GM12878 (cell line): ENCODE measurements around the gene CFAP58. TPM values are rescaled to one million over a fixed set of nuclear protein-coding genes. Genes with fewer than 3 reads are reported as not detected.

Experiments
- ATAC-seq: fragments of 200-7000 bp; cut with Tn5 transposase; 3 replicates; pipeline ENCODE4 v1.9.1; 2020; ENCODE audit warnings: mild to moderate bottlenecking, moderate library complexity
- BruUV-seq: library from RNA; stranded (reverse); fragments of 400-500 nt; replicated peaks from 2 replicates; lab custom pipeline; 2021; lab: Mats Ljungman, UMichigan
- CTCF ChIA-PET: fragments of 300-600 bp; sonication (Branson Sonifier 250); formaldehyde crosslinking; extraction: SDS; loops from one replicate; lab custom pipeline; 2021; ENCODE audit warnings: inconsistent platforms; lab: Yijun Ruan, JAX
- POLR2A ChIA-PET: fragments of 350-600 bp; formaldehyde crosslinking; extraction: SDS; loops from one replicate; lab custom pipeline; 2021; ENCODE audit warnings: inconsistent platforms; lab: Charles Lee
- RAD21 ChIA-PET: fragments of 300-600 bp; sonication (Branson Sonifier 250); formaldehyde crosslinking; loops from one replicate; lab custom pipeline; 2023; ENCODE audit warnings: antibody characterized with exemption; ENCODE audit not compliant: unreplicated experiment; lab: Charles Lee
- SMC1A ChIA-PET: fragments of 300-600 bp; sonication (Branson Sonifier 250); formaldehyde crosslinking; loops from one replicate; lab custom pipeline; 2023; ENCODE audit not compliant: unreplicated experiment, uncharacterized antibody; lab: Charles Lee
- DNase-seq: peaks from one replicate; pipeline ENCODE4 v3.0.0-alpha.2; 2011; ENCODE audit warnings: low read depth, low spot score
- FAIRE-seq: peaks from 3 replicates; lab custom pipeline; 2011; peaks lifted over from hg19 to GRCh38; lab: Jason Lieb, UNC
- H2AFZ ChIP-seq: 2 replicates; pipeline ENCODE4 v1.6.0; 2011; ENCODE audit warnings: low read depth, low read length, control low read depth; ENCODE audit not compliant: control insufficient read depth
- H3K27ac ChIP-seq: 2 replicates; pipeline ENCODE4 v1.5.1; 2011; ENCODE audit warnings: control low read depth; ENCODE audit not compliant: control insufficient read depth, insufficient read depth
- H3K27me3 ChIP-seq, 2 experiments: replicated peaks in 1 of 2; 2 replicates each; pipeline versions ENCODE4 v1.6.0 to v1.6.1; 2011; ENCODE audit warnings: low read length in 1 of 2; ENCODE audit not compliant: control insufficient read depth in 2 of 2, insufficient read depth in 2 of 2
- H3K36me3 ChIP-seq, 2 experiments: 2 replicates each; pipeline ENCODE4 v1.5.1; 2011; ENCODE audit warnings: low read length in 1 of 2; ENCODE audit not compliant: control insufficient read depth in 2 of 2, insufficient read depth in 2 of 2
- H3K4me1 ChIP-seq: 2 replicates; pipeline ENCODE4 v1.6.1; 2011; ENCODE audit warnings: mild to moderate bottlenecking, low read length, moderate library complexity, mixed read lengths; ENCODE audit not compliant: control insufficient read depth, insufficient read depth
- H3K4me2 ChIP-seq: 2 replicates; pipeline ENCODE4 v1.6.0; 2011; ENCODE audit warnings: control low read depth; ENCODE audit not compliant: control insufficient read depth, insufficient read depth
- H3K4me3 ChIP-seq: fragments of 200-600 bp; sonication (generic); 2 replicates; pipeline ENCODE4 v1.5.1; 2016
- H3K79me2 ChIP-seq: 2 replicates; pipeline ENCODE4 v1.6.0; 2011; ENCODE audit warnings: low read length; ENCODE audit not compliant: control insufficient read depth, insufficient read depth
- H3K9ac ChIP-seq: 2 replicates; pipeline ENCODE4 v1.8.0; 2011; ENCODE audit warnings: low read length, control low read depth, mixed read lengths; ENCODE audit not compliant: control insufficient read depth, insufficient read depth
- H3K9me3 ChIP-seq: replicated peaks from 3 replicates; pipeline ENCODE4 v1.5.1; 2011; ENCODE audit warnings: mild to moderate bottlenecking, low read length; ENCODE audit not compliant: control insufficient read depth, insufficient read depth
- H4K20me1 ChIP-seq: 2 replicates; pipeline ENCODE4 v1.6.0; 2011; ENCODE audit not compliant: control insufficient read depth, insufficient read depth
- HCFC1 ChIP-seq: fragments of 150-350 bp; IDR thresholded peaks from 2 replicates; pipeline ENCODE4 v1.6.1; 2014; ENCODE audit warnings: low read length
- JUND ChIP-seq: IDR thresholded peaks from 2 replicates; pipeline ENCODE4 v1.6.1; 2012; ENCODE audit warnings: low read depth, mild to moderate bottlenecking, low read length, improper control_type of control experiment, moderate library complexity
- KLF5 ChIP-seq: fragments of 450-650 bp; IDR thresholded peaks from 2 replicates; pipeline ENCODE4 v1.6.1; 2014; ENCODE audit warnings: mild to moderate bottlenecking; ENCODE audit not compliant: partially characterized antibody
- MXI1 ChIP-seq: fragments of 150-350 bp; IDR thresholded peaks from 2 replicates; pipeline ENCODE4 v1.6.1; 2011; ENCODE audit warnings: low read depth, mild to moderate bottlenecking, inconsistent platforms, low read length, improper control_type of control experiment
- NFIC ChIP-seq: IDR thresholded peaks from 2 replicates; pipeline ENCODE4 v1.6.1; 2012; ENCODE audit warnings: low read depth, mild to moderate bottlenecking, inconsistent platforms, low read length, moderate library complexity
- NR2C1 ChIP-seq: fragments of 450-650 bp; IDR thresholded peaks from 2 replicates; pipeline ENCODE4 v1.6.1; 2017; ENCODE audit warnings: antibody characterized with exemption, mild to moderate bottlenecking, moderate library complexity
- RELA ChIP-seq: fragments of 450-650 bp; IDR thresholded peaks from 2 replicates; pipeline ENCODE4 v1.8.0; 2014; ENCODE audit warnings: borderline replicate concordance; ENCODE audit not compliant: partially characterized antibody
- SMC3 ChIP-seq: IDR thresholded peaks from 2 replicates; pipeline ENCODE4 v1.6.1; 2011; ENCODE audit warnings: low read length, improper control_type of control experiment, borderline replicate concordance
- WGBS: methylation state at CpG from one replicate; pipeline ENCODE4 v1.1.6; 2016; ENCODE audit warnings: low lambda C conversion rate; ENCODE audit not compliant: insufficient replicate concordance, insufficient coverage; ENCODE audit errors: missing lambda C conversion rate; 5-methylcytosine and 5-hydroxymethylcytosine counted together
- in situ Hi-C: fragments of 300-500 bp; cut with MboI; formaldehyde crosslinking; loops from 9 replicates; pipeline ENCODE4 v1.14.3; 2018; ENCODE audit warnings: mixed read lengths
- intact Hi-C: fragments of 100-400 bp; cut with micrococcal nuclease; formaldehyde crosslinking; loops from one replicate; pipeline ENCODE4 v1.14.2; 2022; ENCODE audit not compliant: unreplicated experiment
- polyA plus RNA-seq, 11 experiments: library from polyadenylated mRNA; depleted of rRNA in 4 of 11; unstranded in 6 of 11; stranded (reverse) in 5 of 11; fragments of >200 nt; fragmentation: Nextera tagmentation in 4 of 11; fragmentation: Illumina TruSeq in 1 of 11; extraction: Ambion mirVana in 4 of 11; extraction: Trizol in 1 of 11; gene quantifications; 1 replicate in 1 of 11; 2 replicates in 10 of 11; pipeline versions ENCODE4 v1.2.1 to v1.2.3, GENCODE V29; 2011 to 2016; ENCODE audit warnings: inconsistent platforms in 2 of 11, missing spikeins in 2 of 11, low read depth in 1 of 11
- total RNA-seq, 4 experiments: library from RNA; depleted of rRNA in 3 of 4; stranded (reverse); fragments of >200 nt in 3 of 4; fragmentation: Illumina TruSeq in 1 of 4; extraction: Trizol in 1 of 4; gene quantifications; 2 replicates each; pipeline versions ENCODE4 v1.2.1 to v1.2.3, GENCODE V29; 2013 to 2021
- TF ChIP-seq, protein P1 (sequence below): fragments of 450-650 bp; IDR thresholded peaks from 2 replicates; pipeline ENCODE4 v1.6.1; 2017; ENCODE audit warnings: mild to moderate bottlenecking, moderate library complexity
- TF ChIP-seq, protein P2 (sequence below): IDR thresholded peaks from 2 replicates; pipeline ENCODE4 v1.6.1; 2011; ENCODE audit warnings: borderline replicate concordance, low read depth, mild to moderate bottlenecking, moderate library complexity, mixed read lengths, low read length; ENCODE audit not compliant: insufficient read depth; ENCODE audit errors: extremely low read length
- TF ChIP-seq, protein P3 (sequence below): fragments of 450-650 bp; conservative IDR thresholded peaks from 2 replicates; pipeline ENCODE4 v1.6.1; 2017; ENCODE audit warnings: mild to moderate bottlenecking, moderate library complexity
- TF ChIP-seq, protein P4 (sequence below): fragments of 450-650 bp; IDR thresholded peaks from 2 replicates; pipeline ENCODE4 v1.6.1; 2016; ENCODE audit warnings: mild to moderate bottlenecking

The CFAP58 gene
- total and polyA plus RNA-seq, 10 of the 15 experiments (the other 5 are each of a cell fraction or from before 2014, with no cell fraction given) = 0.03 to 0.35 (median 0.21) TPM

DNA sequence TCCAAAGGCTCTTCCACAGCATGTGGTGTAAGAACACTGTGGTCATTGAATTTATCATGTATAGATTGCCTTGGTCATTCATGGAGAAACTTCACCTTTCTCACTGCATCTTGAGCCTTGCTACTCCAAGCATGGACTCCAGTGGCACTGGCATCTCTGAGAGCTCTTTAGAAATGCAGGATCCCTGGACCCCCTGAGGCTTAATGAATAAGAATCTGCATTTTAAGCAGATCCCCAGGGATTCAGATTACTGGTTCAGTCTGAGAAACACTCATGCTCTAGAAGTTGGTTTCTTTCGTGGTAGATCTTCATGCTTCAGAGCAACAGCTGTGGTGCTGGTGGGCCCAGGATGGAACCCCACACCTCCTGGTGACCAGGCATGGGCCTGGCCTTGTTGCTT lies 63.2 kb downstream of the CFAP58 start (continued):
- TF ChIP-seq, protein P1, sequence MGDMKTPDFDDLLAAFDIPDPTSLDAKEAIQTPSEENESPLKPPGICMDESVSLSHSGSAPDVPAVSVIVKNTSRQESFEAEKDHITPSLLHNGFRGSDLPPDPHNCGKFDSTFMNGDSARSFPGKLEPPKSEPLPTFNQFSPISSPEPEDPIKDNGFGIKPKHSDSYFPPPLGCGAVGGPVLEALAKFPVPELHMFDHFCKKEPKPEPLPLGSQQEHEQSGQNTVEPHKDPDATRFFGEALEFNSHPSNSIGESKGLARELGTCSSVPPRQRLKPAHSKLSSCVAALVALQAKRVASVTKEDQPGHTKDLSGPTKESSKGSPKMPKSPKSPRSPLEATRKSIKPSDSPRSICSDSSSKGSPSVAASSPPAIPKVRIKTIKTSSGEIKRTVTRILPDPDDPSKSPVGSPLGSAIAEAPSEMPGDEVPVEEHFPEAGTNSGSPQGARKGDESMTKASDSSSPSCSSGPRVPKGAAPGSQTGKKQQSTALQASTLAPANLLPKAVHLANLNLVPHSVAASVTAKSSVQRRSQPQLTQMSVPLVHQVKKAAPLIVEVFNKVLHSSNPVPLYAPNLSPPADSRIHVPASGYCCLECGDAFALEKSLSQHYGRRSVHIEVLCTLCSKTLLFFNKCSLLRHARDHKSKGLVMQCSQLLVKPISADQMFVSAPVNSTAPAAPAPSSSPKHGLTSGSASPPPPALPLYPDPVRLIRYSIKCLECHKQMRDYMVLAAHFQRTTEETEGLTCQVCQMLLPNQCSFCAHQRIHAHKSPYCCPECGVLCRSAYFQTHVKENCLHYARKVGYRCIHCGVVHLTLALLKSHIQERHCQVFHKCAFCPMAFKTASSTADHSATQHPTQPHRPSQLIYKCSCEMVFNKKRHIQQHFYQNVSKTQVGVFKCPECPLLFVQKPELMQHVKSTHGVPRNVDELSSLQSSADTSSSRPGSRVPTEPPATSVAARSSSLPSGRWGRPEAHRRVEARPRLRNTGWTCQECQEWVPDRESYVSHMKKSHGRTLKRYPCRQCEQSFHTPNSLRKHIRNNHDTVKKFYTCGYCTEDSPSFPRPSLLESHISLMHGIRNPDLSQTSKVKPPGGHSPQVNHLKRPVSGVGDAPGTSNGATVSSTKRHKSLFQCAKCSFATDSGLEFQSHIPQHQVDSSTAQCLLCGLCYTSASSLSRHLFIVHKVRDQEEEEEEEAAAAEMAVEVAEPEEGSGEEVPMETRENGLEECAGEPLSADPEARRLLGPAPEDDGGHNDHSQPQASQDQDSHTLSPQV = no peak
- TF ChIP-seq HCFC1 = no peak
- TF ChIP-seq KLF5 = no peak
- TF ChIP-seq, protein P2, sequence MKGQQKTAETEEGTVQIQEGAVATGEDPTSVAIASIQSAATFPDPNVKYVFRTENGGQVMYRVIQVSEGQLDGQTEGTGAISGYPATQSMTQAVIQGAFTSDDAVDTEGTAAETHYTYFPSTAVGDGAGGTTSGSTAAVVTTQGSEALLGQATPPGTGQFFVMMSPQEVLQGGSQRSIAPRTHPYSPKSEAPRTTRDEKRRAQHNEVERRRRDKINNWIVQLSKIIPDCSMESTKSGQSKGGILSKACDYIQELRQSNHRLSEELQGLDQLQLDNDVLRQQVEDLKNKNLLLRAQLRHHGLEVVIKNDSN = no peak

DNA sequence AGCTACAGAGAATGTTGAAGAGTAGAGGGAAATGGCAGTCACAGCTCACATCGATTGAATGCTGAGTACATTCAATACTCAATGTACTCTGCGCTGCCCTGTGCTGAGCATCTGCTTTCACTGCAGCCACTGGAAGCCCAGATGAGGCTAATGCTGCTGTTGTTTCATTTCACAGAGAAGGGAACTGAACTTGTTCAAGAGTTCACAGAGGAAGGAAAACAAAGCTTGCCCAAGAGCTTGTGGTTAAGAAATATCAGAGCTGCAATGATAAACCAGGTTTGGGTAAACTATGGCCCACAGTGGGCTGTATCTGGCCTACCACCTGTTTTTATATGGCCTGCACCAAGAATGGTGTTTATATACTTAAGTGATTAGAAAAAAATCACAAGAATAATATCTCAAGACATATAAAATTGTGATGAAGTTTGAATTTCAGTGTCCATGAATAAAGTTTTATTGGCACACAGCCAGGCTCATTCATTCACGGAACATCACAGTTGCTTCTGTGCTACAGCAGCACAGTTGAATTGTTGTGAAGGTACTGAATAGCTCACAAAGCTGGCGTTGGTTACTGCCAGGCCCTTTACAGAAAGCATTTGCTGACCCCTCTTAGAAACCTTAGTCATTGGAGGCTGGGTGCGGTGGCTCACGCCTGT lies 64.1 kb downstream of the CFAP58 start:
- H4K20me1 ChIP-seq = no peaks in the 10 kb centered on the region
- no peak overlapping the region for H3K9ac ChIP-seq
- 63% methylated on average over 6 of the region's 6 CpGs for WGBS
- POLR2A ChIA-PET = no interaction called here
- no peak overlapping the region for H3K4me3 ChIP-seq
- H2AFZ ChIP-seq = no peak overlapping the region
- H3K9me3 ChIP-seq = no peaks in the 10 kb centered on the region
- no peak overlapping the region for H3K4me2 ChIP-seq
- no peaks in the 10 kb centered on the region for H3K36me3 ChIP-seq
- DNase-seq (no peak), FAIRE-seq (no peak), ATAC-seq (no peak)
- RAD21 ChIA-PET = no interaction called here
- no peaks in the 10 kb centered on the region for H3K4me1 ChIP-seq
- H3K27ac ChIP-seq = no peak overlapping the region
- intact Hi-C loops = no loop called here
- SMC1A ChIA-PET = interaction anchor here (1.2 kb wide), 1 partner anchor 23 kb away, joined by 3 read pairs; no protein-coding TSS in a partner anchor
- H3K27me3 ChIP-seq = no peaks in the 10 kb centered on the region
- no TSS peak for BruUV-seq
- no peaks in the 10 kb centered on the region for H3K79me2 ChIP-seq
- CTCF ChIA-PET = interaction anchor here (0.6 kb wide), 2 partner anchors 23 to 163 kb away, joined by 3 read pairs; no protein-coding TSS in a partner anchor
- in situ Hi-C loops = no loop called here
- no peak for TF ChIP-seq JUND
- TF ChIP-seq NFIC = no peak
- no peak for TF ChIP-seq MXI1
- no peak for TF ChIP-seq SMC3
- TF ChIP-seq, protein P3, sequence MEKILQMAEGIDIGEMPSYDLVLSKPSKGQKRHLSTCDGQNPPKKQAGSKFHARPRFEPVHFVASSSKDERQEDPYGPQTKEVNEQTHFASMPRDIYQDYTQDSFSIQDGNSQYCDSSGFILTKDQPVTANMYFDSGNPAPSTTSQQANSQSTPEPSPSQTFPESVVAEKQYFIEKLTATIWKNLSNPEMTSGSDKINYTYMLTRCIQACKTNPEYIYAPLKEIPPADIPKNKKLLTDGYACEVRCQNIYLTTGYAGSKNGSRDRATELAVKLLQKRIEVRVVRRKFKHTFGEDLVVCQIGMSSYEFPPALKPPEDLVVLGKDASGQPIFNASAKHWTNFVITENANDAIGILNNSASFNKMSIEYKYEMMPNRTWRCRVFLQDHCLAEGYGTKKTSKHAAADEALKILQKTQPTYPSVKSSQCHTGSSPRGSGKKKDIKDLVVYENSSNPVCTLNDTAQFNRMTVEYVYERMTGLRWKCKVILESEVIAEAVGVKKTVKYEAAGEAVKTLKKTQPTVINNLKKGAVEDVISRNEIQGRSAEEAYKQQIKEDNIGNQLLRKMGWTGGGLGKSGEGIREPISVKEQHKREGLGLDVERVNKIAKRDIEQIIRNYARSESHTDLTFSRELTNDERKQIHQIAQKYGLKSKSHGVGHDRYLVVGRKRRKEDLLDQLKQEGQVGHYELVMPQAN = no peak
- no peak for TF ChIP-seq RELA
- TF ChIP-seq KLF5 = no peak
- TF ChIP-seq, protein P4, sequence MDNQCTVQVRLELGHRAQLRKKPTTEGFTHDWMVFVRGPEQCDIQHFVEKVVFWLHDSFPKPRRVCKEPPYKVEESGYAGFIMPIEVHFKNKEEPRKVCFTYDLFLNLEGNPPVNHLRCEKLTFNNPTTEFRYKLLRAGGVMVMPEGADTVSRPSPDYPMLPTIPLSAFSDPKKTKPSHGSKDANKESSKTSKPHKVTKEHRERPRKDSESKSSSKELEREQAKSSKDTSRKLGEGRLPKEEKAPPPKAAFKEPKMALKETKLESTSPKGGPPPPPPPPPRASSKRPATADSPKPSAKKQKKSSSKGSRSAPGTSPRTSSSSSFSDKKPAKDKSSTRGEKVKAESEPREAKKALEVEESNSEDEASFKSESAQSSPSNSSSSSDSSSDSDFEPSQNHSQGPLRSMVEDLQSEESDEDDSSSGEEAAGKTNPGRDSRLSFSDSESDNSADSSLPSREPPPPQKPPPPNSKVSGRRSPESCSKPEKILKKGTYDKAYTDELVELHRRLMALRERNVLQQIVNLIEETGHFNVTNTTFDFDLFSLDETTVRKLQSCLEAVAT = no peak
- no peak for TF ChIP-seq NR2C1
